Raji (cell line): ENCODE results near the gene LAT.

Source experiments
- POLR2A ChIP-seq: IDR thresholded peaks from 2 replicates; pipeline ENCODE4 v1.6.1; 2011; ENCODE audit warnings: low read depth, low read length, control low read depth; ENCODE audit not compliant: insufficient read depth

LAT gene

DNA sequence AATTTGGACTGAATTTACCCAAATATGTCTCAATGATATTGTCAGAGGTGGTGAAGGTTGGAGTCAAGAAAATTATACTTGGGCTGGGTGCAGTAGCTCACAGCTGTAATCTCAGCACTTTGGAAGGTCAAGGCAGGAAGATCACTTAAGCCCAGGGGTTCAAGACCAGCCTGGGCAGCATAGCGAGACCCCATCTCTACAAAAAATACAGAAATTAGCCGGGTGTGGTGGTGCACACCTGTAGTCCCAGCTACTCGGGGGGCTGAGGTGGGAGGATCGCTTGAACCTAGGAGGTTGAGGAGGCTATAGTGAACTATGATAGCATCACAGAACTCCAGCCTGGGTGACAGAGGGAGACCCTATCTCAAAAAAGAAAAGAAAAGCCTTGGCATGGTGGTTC lies 40.9 kb downstream of the LAT start:
- TF ChIP-seq POLR2A = no peak

DNA sequence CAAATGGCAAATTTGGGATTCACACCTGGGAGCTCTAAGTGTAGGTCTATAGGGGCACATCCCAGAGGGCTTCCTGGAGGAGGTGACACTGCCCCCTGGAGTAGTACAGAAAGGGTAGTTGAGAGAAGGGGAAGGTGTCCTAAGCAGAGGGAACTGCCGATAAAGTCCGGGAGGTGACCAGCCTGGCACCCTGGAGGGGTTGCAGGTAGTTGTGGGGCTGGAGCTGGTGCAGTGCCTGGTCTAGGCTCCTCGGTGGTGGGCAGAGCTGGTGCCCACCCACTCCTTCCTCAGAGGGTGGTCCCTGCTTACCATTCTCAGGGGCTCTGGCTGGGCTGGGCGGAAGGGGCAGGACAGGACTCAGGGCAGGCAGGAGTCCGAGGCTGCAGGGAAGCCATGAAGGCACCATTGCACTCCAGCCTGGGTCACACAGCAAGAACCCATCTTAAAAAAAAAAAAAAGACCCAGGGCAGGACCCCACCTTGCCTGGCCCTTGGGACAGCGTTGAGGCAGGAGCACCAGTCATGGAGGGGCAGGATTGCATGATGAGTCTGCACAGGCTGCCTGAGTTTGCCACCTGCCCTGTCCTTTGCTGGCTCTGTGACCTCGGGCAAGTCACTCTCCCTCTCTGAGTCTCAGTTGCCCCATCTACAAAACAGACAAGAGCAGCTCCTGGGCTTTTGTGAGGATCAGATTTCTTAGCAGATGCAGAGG lies 43.8 kb downstream of the LAT start:
- no peak for TF ChIP-seq POLR2A

DNA sequence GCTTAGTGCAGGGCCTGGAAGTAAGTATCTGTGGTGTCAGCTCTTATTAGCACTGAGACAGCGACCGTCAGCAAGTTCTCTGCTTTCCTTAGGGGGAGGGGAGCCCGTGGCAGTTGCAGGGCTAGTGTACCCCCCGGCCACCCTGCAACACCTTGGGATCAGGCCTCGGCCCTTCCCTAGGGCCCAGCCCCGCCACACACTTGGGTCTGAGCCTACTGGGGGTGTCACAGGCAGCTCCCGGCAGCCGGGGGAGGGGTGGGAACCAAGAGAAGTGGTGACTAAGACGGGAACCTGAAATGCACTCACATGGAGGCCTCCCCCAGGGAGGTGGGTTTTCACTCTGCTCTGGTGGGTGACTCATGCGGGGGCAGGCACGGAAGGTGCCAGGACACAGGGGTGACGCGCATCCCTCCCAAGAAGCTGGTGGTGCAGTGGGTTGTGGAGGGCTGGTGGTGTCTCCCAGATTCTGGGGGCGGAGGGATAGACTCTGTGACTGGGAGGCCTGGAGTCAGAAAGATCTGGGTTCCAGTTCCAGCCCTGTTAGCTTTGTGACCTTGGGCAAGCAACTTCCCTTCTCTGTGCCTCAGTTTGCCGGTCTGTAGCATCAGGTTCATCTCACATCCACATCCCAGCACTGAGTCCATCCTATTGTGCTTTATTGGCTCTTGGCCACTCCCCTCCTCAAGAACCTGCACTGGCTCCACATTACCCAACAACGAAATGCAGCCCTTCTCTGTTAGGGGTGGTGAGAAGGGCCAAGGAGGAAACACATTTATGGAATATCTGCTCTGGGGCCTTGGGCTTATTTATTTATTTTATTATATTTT lies 44.5 kb downstream of the LAT start:
- no peak for TF ChIP-seq POLR2A

DNA sequence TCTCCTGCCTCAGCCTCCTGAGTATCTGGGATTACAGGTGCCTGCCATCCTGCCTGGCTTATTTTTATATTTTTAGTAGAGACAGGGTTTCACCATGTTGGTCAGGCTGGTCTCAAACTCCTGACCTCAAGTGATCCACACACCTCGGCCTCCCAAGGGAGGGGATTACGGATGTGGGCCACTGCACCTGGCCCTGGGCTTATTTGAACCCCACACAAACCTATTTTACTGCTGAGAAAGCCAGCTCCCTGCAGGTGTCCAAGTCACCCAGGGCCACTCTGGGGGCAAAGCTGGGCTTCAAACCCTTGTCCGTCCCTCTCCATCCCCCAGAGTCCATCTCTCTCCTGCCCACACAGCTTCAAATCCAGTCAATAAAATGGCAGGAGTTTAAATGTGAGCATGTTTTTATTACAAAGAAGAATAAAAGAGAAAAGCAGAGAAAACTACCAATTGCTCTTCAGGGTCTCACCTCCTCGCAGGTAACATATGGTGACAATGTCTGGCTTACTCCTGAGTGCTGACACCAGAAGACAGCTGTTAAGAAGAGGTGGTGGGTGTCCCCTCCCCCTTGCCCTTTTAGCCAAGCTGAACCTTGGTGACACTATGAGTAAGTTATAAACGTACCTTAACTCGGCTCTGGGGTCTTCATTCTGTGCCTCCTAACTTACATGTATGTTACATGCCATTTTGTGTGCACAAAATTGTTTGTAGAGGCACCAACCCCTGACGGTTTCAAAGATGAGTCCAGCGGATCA lies 45.4 kb downstream of the LAT start:
- no peak for TF ChIP-seq POLR2A
